Measurements from ENCODE around the gene GGPS1. TPM values are rescaled to one million over a fixed set of nuclear protein-coding genes. Genes with fewer than 3 reads are reported as not detected.

GGPS1 gene
- total and polyA plus RNA-seq, 5 donors from 2014 or later, result 30.8 to 82.0 (median 75.4) TPM

DNA sequence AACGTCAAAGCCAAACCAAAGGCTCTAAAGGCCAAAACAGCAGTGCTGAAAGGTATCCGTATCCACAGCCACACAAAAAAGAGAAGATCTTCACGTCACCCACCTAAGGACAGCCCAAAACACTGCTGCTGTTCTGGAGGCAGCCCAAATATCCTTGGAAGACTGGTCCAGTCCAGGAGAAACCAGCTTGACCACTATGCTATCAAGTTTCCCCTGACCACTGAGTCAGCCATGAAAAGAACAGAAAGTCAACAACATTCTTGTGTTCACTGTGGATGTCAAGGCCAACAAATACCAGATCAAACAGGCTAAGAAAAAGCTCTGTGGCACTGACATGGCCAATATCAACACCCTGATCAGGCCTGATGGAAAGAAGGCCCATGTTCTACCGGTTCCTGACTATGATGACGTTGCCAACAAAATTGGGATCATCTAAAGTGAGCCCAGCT lies 32.4 kb upstream of the GGPS1 start:
- peaks cover 23 to 78% (median 55%) of the 10 kb centered on the region in 4 donors for H3K4me1 Mint-ChIP-seq

GRCh38 chr1:235296729-235297128 lies 31.6 kb upstream of the GGPS1 start:
- H3K4me3 ChIP-seq (ENCODE audit: low read depth, low read length), result peak overlapping the region; percentile 84
- Mint-ChIP-seq H3K4me1 (peaks cover 19 to 79% (median 51%) of the 10 kb centered on the region in 4 donors), H3K36me3 (no peaks in the 10 kb centered on the region), H3K9me3 (peaks cover 0 to 4% (median 0%) of the 10 kb centered on the region in 7 donors), H3K4me3 (peak overlapping the region; percentile 27 to 80 (median 58)), H3K27ac (peak overlapping the region; percentile 76 to 93 (median 85)), H3K27me3 (no peaks in the 10 kb centered on the region)
- H3K9me3 ChIP-seq (ENCODE audit: control insufficient read depth in 2 of 2, low read length in 2 of 2), result no peaks in the 10 kb centered on the region
- no peaks in the 10 kb centered on the region for H3K36me3 ChIP-seq (ENCODE audit: control insufficient read depth, insufficient read depth, low read length)
- ATAC-seq (ENCODE audit: low read depth in 2 of 2) (no peak), DNase-seq (no peak)
- peaks cover 75% of the 10 kb centered on the region for H3K4me1 ChIP-seq (ENCODE audit: control insufficient read depth, insufficient read depth, low read length, poor library complexity, severe bottlenecking)
- no peaks in the 10 kb centered on the region for H3K27me3 ChIP-seq (ENCODE audit: control insufficient read depth, insufficient read depth, low read length)
- H3K27ac ChIP-seq (ENCODE audit: insufficient read depth, low read length, poor library complexity, severe bottlenecking), result peak overlapping the region; percentile 87

More for the DNA sequence above, 32.4 kb upstream of the GGPS1 start:
- no peaks in the 10 kb centered on the region for H3K36me3 Mint-ChIP-seq
- Histone ChIP-seq H3K9me3 (ENCODE audit: control insufficient read depth in 2 of 2, low read length in 2 of 2) (no peaks in the 10 kb centered on the region), H3K4me3 (ENCODE audit: low read depth, low read length) (peak overlapping the region; percentile 54), H3K4me1 (ENCODE audit: control insufficient read depth, insufficient read depth, low read length, poor library complexity, severe bottlenecking) (peaks cover 70% of the 10 kb centered on the region), H3K36me3 (ENCODE audit: control insufficient read depth, insufficient read depth, low read length) (peaks cover under 1% of the 10 kb centered on the region), H3K27ac (ENCODE audit: insufficient read depth, low read length, poor library complexity, severe bottlenecking) (peak overlapping the region; percentile 87), H3K27me3 (ENCODE audit: control insufficient read depth, insufficient read depth, low read length) (no peaks in the 10 kb centered on the region)
- H3K27me3 Mint-ChIP-seq, result no peaks in the 10 kb centered on the region
- peak overlapping the region; percentile 69 to 82 (median 80) for H3K27ac Mint-ChIP-seq
- no peak for DNase-seq
- peak overlapping the region in 3 of 4 donors; percentile 8 to 57 (median 15) for H3K4me3 Mint-ChIP-seq
- H3K9me3 Mint-ChIP-seq, result peaks cover 0 to 4% (median 0%) of the 10 kb centered on the region in 7 donors
- no peak for ATAC-seq (ENCODE audit: low read depth in 2 of 2)

- Mint-ChIP-seq H3K4me1 (peaks cover 19 to 78% (median 48%) of the 10 kb centered on the region in 4 donors), H3K27ac (peak overlapping the region; percentile 17 to 93 (median 85)), H3K4me3 (peak overlapping the region; percentile 71 to 86 (median 76)), H3K9me3 (peaks cover 0 to 4% (median 0%) of the 10 kb centered on the region in 7 donors), H3K36me3 (no peaks in the 10 kb centered on the region), H3K27me3 (no peaks in the 10 kb centered on the region)
- peak overlapping the region; percentile 87 for H3K27ac ChIP-seq (ENCODE audit: insufficient read depth, low read length, poor library complexity, severe bottlenecking)
- no peaks in the 10 kb centered on the region for H3K9me3 ChIP-seq (ENCODE audit: control insufficient read depth in 2 of 2, low read length in 2 of 2)
- peak; percentile 81 to 85 for ATAC-seq (ENCODE audit: low read depth in 2 of 2)
- H3K36me3 ChIP-seq (ENCODE audit: control insufficient read depth, insufficient read depth, low read length), result no peaks in the 10 kb centered on the region
- H3K27me3 ChIP-seq (ENCODE audit: control insufficient read depth, insufficient read depth, low read length), result no peaks in the 10 kb centered on the region
- H3K4me1 ChIP-seq (ENCODE audit: control insufficient read depth, insufficient read depth, low read length, poor library complexity, severe bottlenecking), result peaks cover 74% of the 10 kb centered on the region
- peak overlapping the region; percentile 84 for H3K4me3 ChIP-seq (ENCODE audit: low read depth, low read length)
- DNase-seq, result peak in 2 of 3 donors; percentile 76 to 83
These were observed 30.8 kb upstream of the GGPS1 start for GRCh38 chr1:235297579-235297978.

GRCh38 chr1:235298758-235299157 lies 29.6 kb upstream of the GGPS1 start:
- Mint-ChIP-seq H3K4me1 (peaks cover 16 to 79% (median 46%) of the 10 kb centered on the region in 4 donors), H3K27ac (peak overlapping the region; percentile 70 to 84 (median 75)), H3K36me3 (no peaks in the 10 kb centered on the region), H3K9me3 (peaks cover 0 to 4% (median 0%) of the 10 kb centered on the region in 7 donors), H3K4me3 (peak overlapping the region; percentile 53 to 73 (median 60)), H3K27me3 (no peaks in the 10 kb centered on the region)
- H3K4me3 ChIP-seq (ENCODE audit: low read depth, low read length), result peak overlapping the region; percentile 49
- H3K36me3 ChIP-seq (ENCODE audit: control insufficient read depth, insufficient read depth, low read length), result no peaks in the 10 kb centered on the region
- H3K27me3 ChIP-seq (ENCODE audit: control insufficient read depth, insufficient read depth, low read length), result no peaks in the 10 kb centered on the region
- H3K9me3 ChIP-seq (ENCODE audit: control insufficient read depth in 2 of 2, low read length in 2 of 2), result no peaks in the 10 kb centered on the region
- peak overlapping the region; percentile 87 for H3K27ac ChIP-seq (ENCODE audit: insufficient read depth, low read length, poor library complexity, severe bottlenecking)
- peaks cover 71% of the 10 kb centered on the region for H3K4me1 ChIP-seq (ENCODE audit: control insufficient read depth, insufficient read depth, low read length, poor library complexity, severe bottlenecking)
- DNase-seq (no peak), ATAC-seq (ENCODE audit: low read depth in 2 of 2) (no peak)

- no peak for ATAC-seq (ENCODE audit: low read depth in 2 of 2)
- no peaks in the 10 kb centered on the region for H3K27me3 ChIP-seq (ENCODE audit: control insufficient read depth, insufficient read depth, low read length)
- peak overlapping the region; percentile 49 for H3K4me3 ChIP-seq (ENCODE audit: low read depth, low read length)
- Mint-ChIP-seq H3K9me3 (peaks cover 0 to 4% (median 0%) of the 10 kb centered on the region in 7 donors), H3K27me3 (no peaks in the 10 kb centered on the region), H3K4me3 (peak overlapping the region; percentile 53 to 82 (median 67)), H3K36me3 (no peaks in the 10 kb centered on the region), H3K27ac (peak overlapping the region; percentile 70 to 96 (median 84)), H3K4me1 (peaks cover 17 to 84% (median 48%) of the 10 kb centered on the region in 4 donors)
- H3K36me3 ChIP-seq (ENCODE audit: control insufficient read depth, insufficient read depth, low read length), result no peaks in the 10 kb centered on the region
- peaks cover 73% of the 10 kb centered on the region for H3K4me1 ChIP-seq (ENCODE audit: control insufficient read depth, insufficient read depth, low read length, poor library complexity, severe bottlenecking)
- no peaks in the 10 kb centered on the region for H3K9me3 ChIP-seq (ENCODE audit: control insufficient read depth in 2 of 2, low read length in 2 of 2)
- H3K27ac ChIP-seq (ENCODE audit: insufficient read depth, low read length, poor library complexity, severe bottlenecking), result peak overlapping the region; percentile 87
- DNase-seq, result no peak
These were observed 29.1 kb upstream of the GGPS1 start for GRCh38 chr1:235299169-235299858.

DNA sequence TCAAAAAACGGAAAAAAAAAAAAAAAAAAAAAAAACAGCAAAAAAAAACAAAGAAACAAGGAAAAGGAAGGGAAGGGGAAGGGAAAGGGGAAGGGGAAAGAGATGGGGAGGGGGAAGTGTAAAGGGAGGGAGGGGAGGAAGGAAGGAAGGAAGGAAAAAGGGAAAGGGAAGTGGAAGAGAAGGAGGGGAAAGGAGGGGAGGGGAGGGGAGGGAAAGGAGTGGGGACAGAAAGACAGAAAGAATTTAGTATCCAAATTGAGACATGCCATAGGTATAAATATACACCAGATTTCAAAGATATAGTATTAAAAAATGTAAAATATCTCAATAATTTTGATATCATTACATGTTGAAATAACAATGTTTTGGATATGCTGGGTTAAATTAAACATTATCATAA lies 26.2 kb upstream of the GGPS1 start:
- H3K9me3 ChIP-seq (ENCODE audit: control insufficient read depth in 2 of 2, low read length in 2 of 2), result no peaks in the 10 kb centered on the region
- H3K4me3 Mint-ChIP-seq, result no peak overlapping the region
- H3K9me3 Mint-ChIP-seq, result no peaks in the 10 kb centered on the region
- no peaks in the 10 kb centered on the region for H3K27me3 ChIP-seq (ENCODE audit: control insufficient read depth, insufficient read depth, low read length)
- H3K36me3 ChIP-seq (ENCODE audit: control insufficient read depth, insufficient read depth, low read length), result no peaks in the 10 kb centered on the region
- H3K4me1 ChIP-seq (ENCODE audit: control insufficient read depth, insufficient read depth, low read length, poor library complexity, severe bottlenecking), result peaks cover 79% of the 10 kb centered on the region
- no peak for ATAC-seq (ENCODE audit: low read depth in 2 of 2)
- no peak for DNase-seq
- H3K4me1 Mint-ChIP-seq, result peaks cover 36 to 89% (median 61%) of the 10 kb centered on the region in 4 donors
- H3K27me3 Mint-ChIP-seq, result no peaks in the 10 kb centered on the region
- H3K36me3 Mint-ChIP-seq, result peaks cover 5% of the 10 kb centered on the region
- H3K27ac ChIP-seq (ENCODE audit: insufficient read depth, low read length, poor library complexity, severe bottlenecking), result no peak overlapping the region
- peak overlapping the region in 1 of 3 donors; percentile 93 for H3K27ac Mint-ChIP-seq
- H3K4me3 ChIP-seq (ENCODE audit: low read depth, low read length), result no peak overlapping the region

GRCh38 chr1:235304549-235305451 lies 23.6 kb upstream of the GGPS1 start:
- Histone ChIP-seq H3K9me3 (ENCODE audit: control insufficient read depth in 2 of 2, low read length in 2 of 2) (no peaks in the 10 kb centered on the region), H3K27ac (ENCODE audit: insufficient read depth, low read length, poor library complexity, severe bottlenecking) (peak overlapping the region; percentile 93), H3K4me1 (ENCODE audit: control insufficient read depth, insufficient read depth, low read length, poor library complexity, severe bottlenecking) (peaks cover 65% of the 10 kb centered on the region), H3K4me3 (ENCODE audit: low read depth, low read length) (peak overlapping the region; percentile 75), H3K27me3 (ENCODE audit: control insufficient read depth, insufficient read depth, low read length) (no peaks in the 10 kb centered on the region), H3K36me3 (ENCODE audit: control insufficient read depth, insufficient read depth, low read length) (no peaks in the 10 kb centered on the region)
- H3K9me3 Mint-ChIP-seq, result no peaks in the 10 kb centered on the region
- peak; percentile 75 to 81 for ATAC-seq (ENCODE audit: low read depth in 2 of 2)
- peak; percentile 31 to 68 (median 49) for DNase-seq
- peaks cover 24 to 78% (median 44%) of the 10 kb centered on the region in 4 donors for H3K4me1 Mint-ChIP-seq
- H3K27ac Mint-ChIP-seq, result peak overlapping the region; percentile 91 to 97 (median 93)
- H3K4me3 Mint-ChIP-seq, result peak overlapping the region; percentile 44 to 79 (median 72)
- peaks cover 5% of the 10 kb centered on the region for H3K36me3 Mint-ChIP-seq
- no peaks in the 10 kb centered on the region for H3K27me3 Mint-ChIP-seq
